GM18867 (cell line): ENCODE data around the gene LRRN2.

Source experiments
- ATAC-seq: cut with Tn5 transposase; IDR thresholded peaks from one replicate; pipeline ENCODE4 v1.9.1; 2021; ENCODE audit warnings: mild to moderate bottlenecking, moderate library complexity; ENCODE audit not compliant: unreplicated experiment

LRRN2 gene

GRCh38 chr1:204692841-204693356 lies 7.4 kb upstream of the LRRN2 start:
- ATAC-seq = no peak

GRCh38 chr1:204692325-204692840 lies 6.8 kb upstream of the LRRN2 start:
- ATAC-seq = no peak

- ATAC-seq = peak; percentile 52
Observed at GRCh38 chr1:204691328-204691730, 5.8 kb upstream of the LRRN2 start.

GRCh38 chr1:204688776-204689175 lies 3.2 kb upstream of the LRRN2 start:
- no peak for ATAC-seq

- ATAC-seq = no peak
Observed at GRCh38 chr1:204688007-204688406, 2.5 kb upstream of the LRRN2 start.

- no peak for ATAC-seq
Observed at GRCh38 chr1:204684571-204685235, 835 bp downstream of the LRRN2 start.

- no peak for ATAC-seq
Observed at GRCh38 chr1:204684206-204684570, 1.4 kb downstream of the LRRN2 start.

- no peak for ATAC-seq
Observed at GRCh38 chr1:204683284-204684205, 2.0 kb downstream of the LRRN2 start.

GRCh38 chr1:204680461-204680860 lies 5.1 kb downstream of the LRRN2 start:
- ATAC-seq = no peak

GRCh38 chr1:204680051-204680450 lies 5.5 kb downstream of the LRRN2 start:
- ATAC-seq = no peak

- no peak for ATAC-seq
Observed at GRCh38 chr1:204678721-204679475, 6.6 kb downstream of the LRRN2 start.

- no peak for ATAC-seq
Observed at GRCh38 chr1:204677864-204678263, 7.7 kb downstream of the LRRN2 start.

- ATAC-seq = no peak
Observed at GRCh38 chr1:204676043-204676442, 9.5 kb downstream of the LRRN2 start.

- ATAC-seq = no peak
Observed at GRCh38 chr1:204673909-204674649, 11.5 kb downstream of the LRRN2 start.

- ATAC-seq = no peak
Observed at GRCh38 chr1:204673209-204673608, 12.3 kb downstream of the LRRN2 start.

- ATAC-seq = no peak
Observed at GRCh38 chr1:204672482-204673121, 12.9 kb downstream of the LRRN2 start.

- ATAC-seq = no peak
Observed at GRCh38 chr1:204672069-204672468, 13.5 kb downstream of the LRRN2 start.

- no peak for ATAC-seq
Observed at GRCh38 chr1:204670152-204670927, 15.2 kb downstream of the LRRN2 start.

GRCh38 chr1:204669579-204669978 lies 16.0 kb downstream of the LRRN2 start:
- no peak for ATAC-seq
